Right lobe of liver (tissue), 4 donors: ENCODE data around the gene VASN.

ENCODE experiments used
- CTCF ChIP-seq, 4 donors: fragments of 200-600 bp in 3 of 4; fragments of 450-650 bp in 1 of 4; IDR thresholded peaks; one replicate each; pipeline versions ENCODE4 v1.5.1 to v1.8.0; 2016 to 2022; ENCODE audit warnings: antibody characterized with exemption in 4 of 4, mild to moderate bottlenecking in 2 of 4
- POLR2A ChIP-seq: fragments of 450-650 bp; IDR thresholded peaks from one replicate; pipeline ENCODE4 v1.6.1; 2017; ENCODE audit warnings: antibody characterized with exemption, mild to moderate bottlenecking
- donor health status: DM: no; HTN: no; CAD: no.
- donor health status: DM: no; HTN: no; CAD: no.
- donor health status: DM: no; HTN: yes; CAD: no.

- TF ChIP-seq CTCF (IDR thresholded peaks at IDR 0.05) (no peak), POLR2A (no peak)
These were observed 32.8 kb upstream of the VASN start for GRCh38 chr16:4338712-4339299.
